ENCODE data around the gene DOK6. TPM values are rescaled to one million over a fixed set of nuclear protein-coding genes. Genes with fewer than 3 reads are reported as not detected.
A peak's percentile ranks its signal among the peaks of the same experiment; 100 is the strongest.

The DOK6 gene
- total and polyA plus RNA-seq, 2 of the 13 experiments (the other 11 are each of a cell fraction or from before 2014, with no cell fraction given) = 17.0 to 17.2 TPM

GRCh38 chr18:69752737-69753380 lies 352.2 kb downstream of the DOK6 start (continued):
- TF ChIP-seq ZNF280D (CRISPR knock-in tag; IDR thresholded peaks at IDR 0.05) = no peak
- TF ChIP-seq ISL2 (CRISPR knock-in tag; IDR thresholded peaks at IDR 0.05) = peak; percentile 99
- no peak for TF ChIP-seq ZNF484 (CRISPR knock-in tag; IDR thresholded peaks at IDR 0.05; ENCODE audit: borderline replicate concordance, low read depth)
- TF ChIP-seq ARNTL (CRISPR knock-in tag; IDR thresholded peaks at IDR 0.05) = no peak
- TF ChIP-seq ZNF609 (CRISPR knock-in tag; IDR thresholded peaks at IDR 0.05; ENCODE audit: borderline replicate concordance) = peak; percentile 97
- no peak; the same call in 1 of the 2 replicates for TF ChIP-seq CHD4 (IDR thresholded peaks at IDR 0.05; ENCODE audit: borderline replicate concordance, low read length)
- no peak for TF ChIP-seq DMTF1 (CRISPR knock-in tag; IDR thresholded peaks at IDR 0.05)
- TF ChIP-seq SCMH1 (CRISPR knock-in tag; IDR thresholded peaks at IDR 0.05; ENCODE audit: borderline replicate concordance) = no peak
- TF ChIP-seq ZFAT (CRISPR knock-in tag; conservative IDR thresholded peaks at IDR 0.05) = no peak
- TF ChIP-seq FOXC1 (CRISPR knock-in tag; IDR thresholded peaks at IDR 0.05; ENCODE audit: borderline replicate concordance) = no peak
- no peak for TF ChIP-seq MYPOP (CRISPR knock-in tag; IDR thresholded peaks at IDR 0.05)
- TF ChIP-seq PHF21A (CRISPR knock-in tag; IDR thresholded peaks at IDR 0.05) = peak; percentile 86
- no peak; the same call in 1 of the 2 replicates for TF ChIP-seq FOSL1 (CRISPR knock-in tag; IDR thresholded peaks at IDR 0.05; ENCODE audit: borderline replicate concordance)
- no peak for TF ChIP-seq REXO4 (CRISPR knock-in tag; IDR thresholded peaks at IDR 0.05; ENCODE audit: borderline replicate concordance)
